OCI-LY7 (cell line): ENCODE measurements around the gene CNTLN. TPM values are rescaled to one million over a fixed set of nuclear protein-coding genes. Genes with fewer than 3 reads are reported as not detected.

Experiments used
- BruUV-seq: library from RNA; stranded (reverse); fragments of 400-500 nt; replicated peaks from 2 replicates; lab custom pipeline; 2021; lab: Mats Ljungman, UMichigan
- CTCF ChIA-PET: fragments of 300-600 bp; sonication (Branson Sonifier 250); formaldehyde crosslinking; loops from one replicate; lab custom pipeline; 2022; ENCODE audit warnings: antibody characterized with exemption; ENCODE audit not compliant: unreplicated experiment; lab: Charles Lee
- POLR2A ChIA-PET: fragments of 300-600 bp; sonication (Branson Sonifier 250); formaldehyde crosslinking; loops from one replicate; lab custom pipeline; 2022; ENCODE audit warnings: antibody characterized with exemption; lab: Charles Lee
- DNase-seq: peaks from one replicate; pipeline ENCODE4 v3.0.0-alpha.2; 2015; ENCODE audit warnings: low spot score
- H2AFZ ChIP-seq: fragments of 200-600 bp; sonication (generic), shearing (Covaris generic); 2 replicates; pipeline ENCODE4 v1.6.1; 2014; ENCODE audit warnings: mild to moderate bottlenecking, antibody characterized with exemption, low read length, moderate library complexity
- H3K27ac ChIP-seq: fragments of 200-600 bp; sonication (generic); 2 replicates; pipeline ENCODE4 v1.5.1; 2014; ENCODE audit warnings: mixed run types, low read depth, mild to moderate bottlenecking, moderate library complexity, low read length, inconsistent platforms; ENCODE audit not compliant: poor library complexity, severe bottlenecking
- H3K36me3 ChIP-seq: fragments of 200-600 bp; sonication (generic); 2 replicates; pipeline ENCODE4 v1.6.1; 2014; ENCODE audit warnings: mild to moderate bottlenecking, antibody characterized with exemption, low read length, moderate library complexity, mixed read lengths; ENCODE audit not compliant: insufficient read depth
- H3K4me1 ChIP-seq: fragments of 200-600 bp; sonication (generic); 2 replicates; pipeline ENCODE4 v1.5.1; 2014; ENCODE audit warnings: mild to moderate bottlenecking, low read length; ENCODE audit not compliant: insufficient read depth, poor library complexity, severe bottlenecking
- H3K4me2 ChIP-seq: fragments of 200-600 bp; sonication (generic); 2 replicates; pipeline ENCODE4 v1.6.1; 2014; ENCODE audit warnings: mild to moderate bottlenecking, low read length
- H3K4me3 ChIP-seq: fragments of 200-600 bp; sonication (generic); 2 replicates; pipeline ENCODE4 v1.5.1; 2014; ENCODE audit warnings: mild to moderate bottlenecking, low read depth, low read length; ENCODE audit not compliant: poor library complexity, severe bottlenecking
- H3K79me2 ChIP-seq: fragments of 200-600 bp; sonication (generic); 2 replicates; pipeline ENCODE4 v1.6.1; 2016; ENCODE audit warnings: low read depth, mild to moderate bottlenecking, low read length, moderate library complexity, mixed read lengths; ENCODE audit not compliant: insufficient read depth
- H3K9me2 ChIP-seq: fragments of 200-600 bp; sonication (generic); 2 replicates; pipeline ENCODE4 v1.6.1; 2016; ENCODE audit warnings: mild to moderate bottlenecking, low read length, mixed read lengths; ENCODE audit not compliant: insufficient read depth
- H3K9me3 ChIP-seq: fragments of 200-600 bp; sonication (generic); 2 replicates; pipeline ENCODE4 v1.6.1; 2014; ENCODE audit warnings: mild to moderate bottlenecking, mixed run types, low read length, mixed read lengths
- H4K20me1 ChIP-seq: fragments of 200-600 bp; sonication (generic); 2 replicates; pipeline ENCODE4 v1.6.1; 2014; ENCODE audit warnings: mild to moderate bottlenecking, antibody characterized with exemption, low read length, moderate library complexity, mixed read lengths; ENCODE audit not compliant: insufficient read depth
- EZH2phosphoT487 ChIP-seq: fragments of 200-600 bp; sonication (generic); IDR thresholded peaks from 2 replicates; pipeline ENCODE4 v1.6.1; 2018; ENCODE audit warnings: low read depth, borderline replicate concordance, mild to moderate bottlenecking, mixed run types, antibody characterized with exemption, low read length, moderate library complexity, mixed read lengths
- intact Hi-C: fragments of 100-400 bp; cut with micrococcal nuclease; formaldehyde crosslinking; loops from one replicate; pipeline ENCODE4 v1.10.0; 2022; ENCODE audit not compliant: unreplicated experiment
- total RNA-seq, 2 experiments: library from RNA; depleted of rRNA in 1 of 2; stranded (reverse); fragments of >200 nt in 1 of 2; shearing (Covaris generic) in 1 of 2; gene quantifications; 2 replicates each; pipeline ENCODE4 v1.2.3, GENCODE V29; 2014 to 2022
- TF ChIP-seq, protein P1 (sequence below): fragments of 200-600 bp; sonication (generic); conservative IDR thresholded peaks from 2 replicates; pipeline ENCODE4 v1.5.1; 2014; ENCODE audit warnings: mild to moderate bottlenecking, antibody characterized with exemption, low read length, moderate library complexity, mixed read lengths

The CNTLN gene
- total RNA-seq, 2 experiments from 2014 or later: not detected

DNA sequence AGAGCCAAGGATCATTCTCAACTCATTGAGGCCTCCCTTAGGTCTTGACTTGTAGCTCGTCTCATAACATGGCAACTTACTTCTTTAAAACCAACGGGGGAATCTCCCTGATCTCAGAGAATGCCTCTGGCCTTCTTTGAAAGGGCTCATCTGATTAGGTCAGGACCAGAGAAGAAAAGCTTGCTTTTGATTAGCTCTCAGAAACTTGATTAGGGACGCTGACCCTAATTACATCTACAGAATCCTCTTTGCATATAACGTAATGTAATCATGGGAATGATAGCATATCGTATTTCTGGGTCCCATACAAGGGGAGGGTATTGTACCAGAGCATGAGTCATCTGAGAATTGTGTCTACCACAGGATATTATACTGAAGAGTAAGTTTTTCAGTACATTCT, 318.9 kb downstream of the CNTLN start:
- Histone ChIP-seq H3K4me2 (no peak overlapping the region), H3K9me3 (no peaks in the 10 kb centered on the region), H3K9me2 (no peaks in the 10 kb centered on the region), H3K36me3 (no peaks in the 10 kb centered on the region), H2AFZ (no peak overlapping the region), H3K4me3 (no peak overlapping the region), H3K4me1 (no peaks in the 10 kb centered on the region), H3K27ac (no peak overlapping the region), H3K79me2 (no peaks in the 10 kb centered on the region), H4K20me1 (no peaks in the 10 kb centered on the region)
- intact Hi-C loops: no loop called here
- ChIA-PET CTCF (no interaction called here), POLR2A (interaction anchor here (0.6 kb wide), 1 partner anchor 773 kb away, joined by 3 read pairs; no protein-coding TSS in a partner anchor)
- DNase-seq: no peak
- no peak for TF ChIP-seq EZH2phosphoT487
- TF ChIP-seq, protein P1, sequence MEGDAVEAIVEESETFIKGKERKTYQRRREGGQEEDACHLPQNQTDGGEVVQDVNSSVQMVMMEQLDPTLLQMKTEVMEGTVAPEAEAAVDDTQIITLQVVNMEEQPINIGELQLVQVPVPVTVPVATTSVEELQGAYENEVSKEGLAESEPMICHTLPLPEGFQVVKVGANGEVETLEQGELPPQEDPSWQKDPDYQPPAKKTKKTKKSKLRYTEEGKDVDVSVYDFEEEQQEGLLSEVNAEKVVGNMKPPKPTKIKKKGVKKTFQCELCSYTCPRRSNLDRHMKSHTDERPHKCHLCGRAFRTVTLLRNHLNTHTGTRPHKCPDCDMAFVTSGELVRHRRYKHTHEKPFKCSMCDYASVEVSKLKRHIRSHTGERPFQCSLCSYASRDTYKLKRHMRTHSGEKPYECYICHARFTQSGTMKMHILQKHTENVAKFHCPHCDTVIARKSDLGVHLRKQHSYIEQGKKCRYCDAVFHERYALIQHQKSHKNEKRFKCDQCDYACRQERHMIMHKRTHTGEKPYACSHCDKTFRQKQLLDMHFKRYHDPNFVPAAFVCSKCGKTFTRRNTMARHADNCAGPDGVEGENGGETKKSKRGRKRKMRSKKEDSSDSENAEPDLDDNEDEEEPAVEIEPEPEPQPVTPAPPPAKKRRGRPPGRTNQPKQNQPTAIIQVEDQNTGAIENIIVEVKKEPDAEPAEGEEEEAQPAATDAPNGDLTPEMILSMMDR: no peak
- BruUV-seq: no TSS peak

- no peak overlapping the region for H3K27ac ChIP-seq
- no TSS peak for BruUV-seq
- ChIA-PET POLR2A (interaction anchor here (1.0 kb wide), 1 partner anchor 11 kb away, joined by 3 read pairs; no protein-coding TSS in a partner anchor), CTCF (no interaction called here)
- H4K20me1 ChIP-seq: no peaks in the 10 kb centered on the region
- intact Hi-C loops: loop anchor here (2.0 kb wide), 1 partner anchor 346 kb away; no protein-coding TSS in a partner anchor
- no peak overlapping the region for H2AFZ ChIP-seq
- H3K9me3 ChIP-seq: no peaks in the 10 kb centered on the region
- no peaks in the 10 kb centered on the region for H3K36me3 ChIP-seq
- peak; percentile 55 for DNase-seq
- H3K9me2 ChIP-seq: no peaks in the 10 kb centered on the region
- no peaks in the 10 kb centered on the region for H3K79me2 ChIP-seq
- no peak overlapping the region for H3K4me3 ChIP-seq
- no peaks in the 10 kb centered on the region for H3K4me1 ChIP-seq
- TF ChIP-seq EZH2phosphoT487: no peak
- TF ChIP-seq, protein P1: peak; percentile 91
- H3K4me2 ChIP-seq: no peak overlapping the region
Measured at GRCh38 chr9:17462869-17463464, 328.1 kb downstream of the CNTLN start.

DNA sequence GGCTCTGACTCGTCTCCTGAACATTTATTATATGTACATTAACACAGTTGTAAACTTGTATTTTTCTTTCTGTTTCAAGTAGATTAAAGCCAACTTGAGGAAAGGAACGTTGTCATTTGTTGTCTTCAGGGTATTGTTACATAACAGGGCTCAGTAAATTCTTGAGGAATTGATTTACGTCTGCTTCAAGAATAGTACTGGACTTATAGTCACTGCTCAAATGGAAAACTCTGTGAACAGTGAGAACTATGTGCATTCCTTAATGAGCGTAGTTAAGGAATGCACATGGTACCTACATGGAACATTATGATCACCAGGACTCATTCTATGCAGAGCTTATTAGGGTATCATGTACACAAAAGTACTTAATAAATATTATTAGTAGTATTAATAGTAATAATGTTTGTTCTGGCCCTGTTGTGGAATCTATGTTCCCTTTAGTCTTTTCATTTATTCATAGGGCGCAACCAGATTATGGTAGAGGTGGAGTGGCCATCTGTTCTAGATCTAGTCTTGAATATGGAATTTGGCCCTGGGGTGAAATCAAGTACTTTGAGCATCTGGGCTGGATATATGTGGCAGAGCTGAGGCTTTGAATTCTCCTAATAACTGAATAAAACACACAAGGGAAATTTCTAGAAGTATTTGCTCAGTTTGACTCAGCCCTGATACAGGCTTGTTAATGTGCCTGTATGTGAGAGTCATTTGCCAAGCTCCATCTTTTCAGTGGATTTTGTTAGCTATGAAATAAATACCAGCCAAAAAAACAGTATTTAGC, 335.4 kb downstream of the CNTLN start:
- Histone ChIP-seq H3K79me2 (no peaks in the 10 kb centered on the region), H3K9me3 (no peaks in the 10 kb centered on the region), H3K4me3 (no peak overlapping the region), H4K20me1 (no peaks in the 10 kb centered on the region), H3K36me3 (no peaks in the 10 kb centered on the region), H3K4me1 (no peaks in the 10 kb centered on the region), H3K4me2 (no peak overlapping the region), H2AFZ (no peak overlapping the region), H3K9me2 (no peaks in the 10 kb centered on the region), H3K27ac (no peak overlapping the region)
- intact Hi-C loops: no loop called here
- no TSS peak for BruUV-seq
- no peak for TF ChIP-seq EZH2phosphoT487
- TF ChIP-seq, protein P1: no peak
- ChIA-PET POLR2A (no interaction called here), CTCF (no interaction called here)
- DNase-seq: no peak
